ENCODE measurements around the gene GREB1L. TPM values are rescaled to one million over a fixed set of nuclear protein-coding genes. Genes with fewer than 3 reads are reported as not detected.

Gene GREB1L
- polyA plus RNA-seq, 1 donor: 10.6 TPM

DNA sequence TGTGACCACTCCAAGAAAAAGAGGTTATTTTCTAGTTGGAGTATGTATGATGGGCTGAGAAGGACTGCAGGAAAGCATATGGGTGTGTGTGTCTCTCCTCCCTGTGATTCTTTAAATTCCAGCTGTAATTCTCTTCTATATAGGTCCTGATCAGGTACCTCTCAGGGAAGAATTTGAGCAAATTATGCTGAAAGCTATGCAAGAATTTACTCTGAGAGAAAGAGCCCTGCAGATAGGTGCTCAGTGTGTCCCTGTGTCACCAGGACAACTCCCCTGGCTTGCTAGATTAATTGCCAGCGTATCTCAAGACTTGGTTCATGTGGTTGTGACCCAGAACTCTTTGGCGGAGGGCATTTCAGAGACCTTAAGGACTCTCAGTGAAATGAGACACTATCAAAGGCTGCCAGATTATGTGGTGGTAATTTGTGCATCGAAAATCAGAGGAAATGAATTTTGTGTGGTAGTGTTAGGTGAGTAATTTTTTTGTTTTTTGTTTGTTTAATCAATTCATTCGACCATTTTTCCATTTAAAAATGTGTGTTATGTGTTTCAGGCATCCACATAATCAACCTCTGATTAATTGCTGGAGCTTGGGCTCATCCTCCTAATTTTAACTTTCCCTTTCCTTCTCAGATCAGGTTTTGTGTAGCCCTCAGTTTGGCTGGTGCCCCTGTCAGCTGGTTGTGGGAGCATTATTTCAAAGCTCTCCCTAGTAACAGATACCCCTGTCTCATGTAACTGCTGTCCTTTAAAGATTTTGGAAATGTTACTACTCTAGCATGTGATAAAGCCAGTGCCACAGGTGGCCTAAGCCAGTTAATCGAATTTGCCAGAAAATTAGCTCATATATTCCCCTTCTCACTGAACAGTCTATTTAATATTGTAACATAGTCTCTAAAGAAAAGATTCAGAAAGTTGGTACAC is 207.6 kb downstream of the GREB1L start:
- DNase-seq (ENCODE audit: low read depth): no peak

GRCh38 chr18:21450503-21450902 is 208.5 kb downstream of the GREB1L start:
- no peak for DNase-seq (ENCODE audit: low read depth)

- no peak for DNase-seq (ENCODE audit: low read depth)
Measured at GRCh38 chr18:21450913-21451312, 208.9 kb downstream of the GREB1L start.

GRCh38 chr18:21451851-21452250 is 209.8 kb downstream of the GREB1L start:
- no peak for DNase-seq (ENCODE audit: low read depth)

- no peak for DNase-seq (ENCODE audit: low read depth)
Measured at GRCh38 chr18:21452276-21452780, 210.3 kb downstream of the GREB1L start.

GRCh38 chr18:21452796-21453510 is 210.9 kb downstream of the GREB1L start:
- DNase-seq (ENCODE audit: low read depth): peak; percentile 19

DNA sequence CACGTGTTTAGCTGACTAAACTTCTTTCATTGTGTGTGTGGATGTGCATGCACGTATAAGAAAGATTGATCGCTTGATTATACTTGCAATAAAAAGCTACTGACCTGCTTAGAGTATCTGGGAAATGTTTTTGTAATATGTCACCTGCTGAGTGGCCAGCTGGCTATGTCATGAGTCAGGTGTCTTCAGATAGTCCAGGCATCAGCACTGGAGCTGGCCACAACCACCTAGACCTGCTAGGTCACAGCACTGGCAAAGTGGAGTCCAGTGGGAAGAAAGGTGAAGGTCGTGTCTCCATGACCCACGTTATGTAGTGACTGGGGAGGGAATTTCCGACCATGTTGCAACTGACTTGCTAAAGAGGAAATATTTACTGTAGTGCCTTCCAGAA is 211.5 kb downstream of the GREB1L start:
- no peak for DNase-seq (ENCODE audit: low read depth)

DNA sequence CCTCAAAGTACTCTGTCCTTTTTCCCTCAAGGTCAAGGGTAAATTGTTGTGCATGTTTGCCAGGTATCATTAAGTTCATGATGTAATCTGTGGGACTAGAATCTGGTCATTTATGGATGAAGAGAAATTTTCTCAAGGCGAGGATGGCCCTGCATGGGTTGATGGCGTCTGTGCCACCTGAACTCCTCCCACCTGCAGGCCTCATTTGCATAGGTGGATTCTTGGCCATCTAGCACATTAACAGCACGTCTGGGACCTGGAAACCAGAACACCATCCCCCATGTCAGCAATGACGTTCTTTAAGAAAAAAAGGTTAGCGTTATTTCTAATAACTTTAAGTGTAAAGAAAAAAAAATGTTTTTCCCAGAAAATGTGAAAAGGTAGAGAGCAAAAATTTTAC is 212.7 kb downstream of the GREB1L start:
- no peak for DNase-seq (ENCODE audit: low read depth)

GRCh38 chr18:21456428-21457178 is 214.6 kb downstream of the GREB1L start:
- no peak for DNase-seq (ENCODE audit: low read depth)

- no peak for DNase-seq (ENCODE audit: low read depth)
Measured at GRCh38 chr18:21457179-21457535, 215.1 kb downstream of the GREB1L start.

- DNase-seq (ENCODE audit: low read depth): no peak
Measured at GRCh38 chr18:21458310-21458709, 216.3 kb downstream of the GREB1L start.

- no peak for DNase-seq (ENCODE audit: low read depth)
Measured at GRCh38 chr18:21458788-21459187, 216.8 kb downstream of the GREB1L start.

GRCh38 chr18:21459706-21460286 is 217.8 kb downstream of the GREB1L start:
- no peak for DNase-seq (ENCODE audit: low read depth)

- no peak for DNase-seq (ENCODE audit: low read depth)
Measured at GRCh38 chr18:21461460-21461859, 219.4 kb downstream of the GREB1L start.

- DNase-seq (ENCODE audit: low read depth): no peak
Measured at GRCh38 chr18:21463718-21464117, 221.7 kb downstream of the GREB1L start.

DNA sequence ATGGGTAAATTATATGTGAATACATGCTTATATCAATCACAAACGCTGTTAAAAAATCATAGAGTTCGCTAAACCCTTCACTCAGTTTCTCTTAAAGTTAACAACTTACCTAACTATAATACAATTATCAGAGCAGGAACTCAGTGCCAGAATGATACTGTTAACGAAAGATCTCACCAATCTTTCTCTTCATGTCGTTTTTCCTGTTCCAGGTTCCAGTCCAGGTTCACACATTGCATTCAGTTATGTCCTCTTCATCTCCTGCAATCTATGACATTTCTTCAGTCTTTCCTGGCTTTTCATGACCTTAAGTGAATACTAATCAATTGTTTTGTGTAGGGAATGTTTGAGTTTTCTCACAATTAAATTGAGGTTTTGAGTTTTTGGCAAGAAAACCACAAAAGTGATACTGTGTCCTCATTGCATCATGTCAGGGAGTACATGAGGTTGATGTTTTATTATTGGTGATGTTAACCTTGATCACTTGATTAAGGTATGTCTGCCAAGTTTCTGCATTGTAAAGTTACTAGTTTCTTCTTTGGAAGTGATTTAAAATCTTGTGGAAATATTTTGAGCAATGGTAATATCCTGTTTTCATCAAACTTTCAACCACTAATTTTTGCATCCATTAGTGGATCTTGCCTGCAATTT is 226.6 kb downstream of the GREB1L start:
- DNase-seq (ENCODE audit: low read depth): no peak

- no peak for DNase-seq (ENCODE audit: low read depth)
Measured at GRCh38 chr18:21472741-21473140, 230.7 kb downstream of the GREB1L start.

DNA sequence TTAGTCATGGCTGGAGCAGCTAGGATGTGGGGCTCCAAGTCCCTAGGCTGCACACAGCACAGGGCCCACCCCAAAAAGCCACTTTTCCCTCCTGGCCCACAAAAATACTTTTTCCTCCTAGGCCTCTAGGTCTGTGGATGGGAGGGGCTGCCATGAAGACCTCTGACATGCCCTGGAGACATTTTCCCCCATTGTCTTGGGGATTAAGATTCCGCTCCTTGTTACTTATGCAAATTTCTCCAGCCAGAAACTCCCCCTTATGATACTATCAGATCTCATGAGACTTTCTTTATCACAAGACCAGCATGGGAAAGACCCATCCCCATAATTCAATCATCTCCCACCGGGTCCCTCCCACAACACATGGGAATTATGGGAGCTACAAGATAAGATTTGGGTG is 232.6 kb downstream of the GREB1L start:
- DNase-seq (ENCODE audit: low read depth): no peak

DNA sequence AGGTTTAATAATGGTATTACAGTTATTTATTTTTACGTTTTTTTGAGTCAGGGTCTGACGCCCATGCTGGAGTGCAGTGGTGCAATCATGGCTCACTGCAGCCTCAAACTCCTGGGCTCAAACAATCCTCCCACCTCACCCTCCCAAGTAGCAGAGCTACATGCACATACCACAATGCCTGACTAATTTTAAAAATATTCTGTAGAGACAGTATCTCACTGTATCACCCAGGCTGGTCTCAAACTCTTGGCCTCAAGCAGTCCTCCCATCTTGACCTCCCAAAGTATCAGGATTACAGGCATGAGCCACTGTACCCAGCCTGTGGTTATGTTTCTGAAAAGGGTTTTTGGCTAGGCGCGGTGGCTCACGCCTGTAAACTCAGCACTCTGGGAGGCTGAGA is 237.7 kb downstream of the GREB1L start:
- DNase-seq (ENCODE audit: low read depth): no peak

- no peak for DNase-seq (ENCODE audit: low read depth)
Measured at GRCh38 chr18:21481739-21482138, 239.7 kb downstream of the GREB1L start.

GRCh38 chr18:21483051-21483450 is 241.0 kb downstream of the GREB1L start:
- DNase-seq (ENCODE audit: low read depth): peak; percentile 8
